HepG2 (cell line): ENCODE results near the gene RELL1. TPM values are rescaled to one million over a fixed set of nuclear protein-coding genes. Genes with fewer than 3 reads are reported as not detected.

Experiments
- FOXJ3 ChIP-seq: sonication (generic); formaldehyde crosslinking; IDR thresholded peaks from 2 replicates; pipeline ENCODE4 v1.4.0; 2020; ENCODE audit warnings: missing genetic modification reagents, mild to moderate bottlenecking, borderline replicate concordance
- GTF2F1 ChIP-seq: fragments of 150-350 bp; IDR thresholded peaks from 2 replicates; pipeline ENCODE4 v1.6.1; 2014; ENCODE audit warnings: low read length
- JARID2 ChIP-seq: sonication (generic); formaldehyde crosslinking; IDR thresholded peaks from 2 replicates; pipeline ENCODE4 v1.8.1; 2023; ENCODE audit warnings: missing genetic modification reagents, inconsistent platforms; ENCODE audit not compliant: insufficient replicate concordance
- KAT8 ChIP-seq: IDR thresholded peaks from 2 replicates; pipeline ENCODE4 v1.6.1; 2016; ENCODE audit warnings: missing genetic modification reagents, missing compliant biosample characterization
- KMT2A ChIP-seq: sonication (generic); formaldehyde crosslinking; IDR thresholded peaks from 2 replicates; pipeline ENCODE4 v1.4.0; 2020; ENCODE audit warnings: missing genetic modification reagents
- SOX13 ChIP-seq, 3 experiments: fragments of 450-650 bp in 1 of 3; sonication (generic) in 1 of 3; formaldehyde crosslinking in 1 of 3; IDR thresholded peaks in 2 of 3; conservative IDR thresholded peaks in 1 of 3; 2 replicates each; pipeline versions ENCODE4 v1.5.0 to v1.6.1; 2016 to 2020; ENCODE audit warnings: antibody characterized with exemption in 1 of 3, mild to moderate bottlenecking in 1 of 3, missing compliant biosample characterization in 1 of 3, missing genetic modification reagents in 1 of 3, moderate library complexity in 1 of 3
- SP140L ChIP-seq: sonication (generic); formaldehyde crosslinking; IDR thresholded peaks from 2 replicates; pipeline ENCODE4 v1.4.0; 2020; ENCODE audit warnings: missing genetic modification reagents, borderline replicate concordance
- SPEN ChIP-seq: sonication (generic); formaldehyde crosslinking; IDR thresholded peaks from 2 replicates; pipeline ENCODE4 v1.5.1; 2020; ENCODE audit warnings: low read depth, mild to moderate bottlenecking, missing genetic modification reagents
- SRSF1 ChIP-seq: fragments of 200-400 bp; formaldehyde crosslinking; optimal IDR thresholded peaks from 2 replicates; pipeline ENCODE3; 2017; ENCODE audit warnings: mild to moderate bottlenecking, low read depth, low read length, moderate library complexity
- TOE1 ChIP-seq: sonication (generic); formaldehyde crosslinking; IDR thresholded peaks from 2 replicates; pipeline ENCODE4 v1.4.0; 2020; ENCODE audit warnings: mild to moderate bottlenecking, missing genetic modification reagents
- ZBTB21 ChIP-seq: sonication (generic); formaldehyde crosslinking; IDR thresholded peaks from 2 replicates; pipeline ENCODE4 v1.4.0; 2020; ENCODE audit warnings: missing genetic modification reagents
- ZNF138 ChIP-seq: sonication (generic); formaldehyde crosslinking; IDR thresholded peaks from 2 replicates; pipeline ENCODE4 v1.5.0; 2020; ENCODE audit warnings: mild to moderate bottlenecking, low read depth, missing genetic modification reagents
- ZNF251 ChIP-seq: sonication (generic); formaldehyde crosslinking; IDR thresholded peaks from 2 replicates; pipeline ENCODE4 v1.9.0; 2021; ENCODE audit warnings: mild to moderate bottlenecking, missing genetic modification reagents
- ZNF264 ChIP-seq: sonication (generic); formaldehyde crosslinking; IDR thresholded peaks from 2 replicates; pipeline ENCODE4 v1.4.0; 2020; ENCODE audit warnings: missing genetic modification reagents
- ZNF335 ChIP-seq: sonication (generic); formaldehyde crosslinking; IDR thresholded peaks from 2 replicates; pipeline ENCODE4 v1.4.0; 2020; ENCODE audit warnings: missing genetic modification reagents
- ZNF350 ChIP-seq: sonication (generic); formaldehyde crosslinking; IDR thresholded peaks from 2 replicates; pipeline ENCODE4 v1.4.0; 2020; ENCODE audit warnings: mild to moderate bottlenecking, low read depth, missing genetic modification reagents, borderline replicate concordance
- ZNF362 ChIP-seq: sonication (generic); formaldehyde crosslinking; IDR thresholded peaks from 2 replicates; pipeline ENCODE4 v1.4.0; 2020; ENCODE audit warnings: missing genetic modification reagents, mild to moderate bottlenecking, borderline replicate concordance
- ZNF543 ChIP-seq: sonication (generic); formaldehyde crosslinking; IDR thresholded peaks from 2 replicates; pipeline ENCODE4 v1.4.0; 2020; ENCODE audit warnings: mild to moderate bottlenecking, missing genetic modification reagents
- ZNF552 ChIP-seq: sonication (generic); formaldehyde crosslinking; IDR thresholded peaks from 2 replicates; pipeline ENCODE4 v1.9.0; 2022; ENCODE audit warnings: missing genetic modification reagents, mild to moderate bottlenecking, borderline replicate concordance
- ZNF563 ChIP-seq: sonication (generic); formaldehyde crosslinking; IDR thresholded peaks from 2 replicates; pipeline ENCODE4 v1.8.0; 2022; ENCODE audit warnings: mild to moderate bottlenecking, moderate library complexity, missing genetic modification reagents
- ZNF607 ChIP-seq: sonication (generic); formaldehyde crosslinking; IDR thresholded peaks from 2 replicates; pipeline ENCODE4 v1.5.1; 2020; ENCODE audit warnings: missing genetic modification reagents, mild to moderate bottlenecking, borderline replicate concordance
- ZNF768 ChIP-seq: sonication (generic); formaldehyde crosslinking; IDR thresholded peaks from 2 replicates; pipeline ENCODE4 v1.4.0; 2020; ENCODE audit warnings: missing genetic modification reagents
- ZNF773 ChIP-seq: sonication (generic); formaldehyde crosslinking; IDR thresholded peaks from 2 replicates; pipeline ENCODE4 v1.4.0; 2020; ENCODE audit warnings: missing genetic modification reagents, borderline replicate concordance
- ZNF891 ChIP-seq: sonication (generic); formaldehyde crosslinking; IDR thresholded peaks from 2 replicates; pipeline ENCODE4 v1.5.0; 2020; ENCODE audit warnings: mild to moderate bottlenecking, missing genetic modification reagents
- polyA plus RNA-seq, 8 experiments: library from polyadenylated mRNA; depleted of rRNA in 3 of 8; stranded (reverse) in 7 of 8; unstranded in 1 of 8; fragments of >200 nt; fragmentation: Illumina TruSeq in 4 of 8; extraction: Trizol in 4 of 8; gene quantifications; 2 replicates each; pipeline versions ENCODE4 v1.2.1 to v1.2.3, GENCODE V29; 2011 to 2016; ENCODE audit warnings: low read depth in 4 of 8, missing spikeins in 1 of 8, mixed read lengths in 1 of 8; ENCODE audit not compliant: insufficient read depth in 1 of 8
- total RNA-seq, 5 experiments: library from RNA; depleted of rRNA; stranded (reverse); fragments of >200 nt; fragmentation: Illumina TruSeq; extraction: Trizol; gene quantifications; 2 replicates each; pipeline ENCODE4 v1.2.3, GENCODE V29; 2016; ENCODE audit warnings: low read depth in 1 of 5
- TF ChIP-seq, protein P1 (sequence below), 2 experiments: sonication (generic) in 1 of 2; formaldehyde crosslinking in 1 of 2; IDR thresholded peaks; 2 replicates each; pipeline versions ENCODE4 v1.5.1 to v1.6.1; 2011 to 2020; ENCODE audit warnings: borderline replicate concordance in 1 of 2, low read depth in 1 of 2, low read length in 1 of 2, mild to moderate bottlenecking in 1 of 2, missing genetic modification reagents in 1 of 2, moderate library complexity in 1 of 2
- TF ChIP-seq, protein P2 (sequence below): sonication (generic); formaldehyde crosslinking; IDR thresholded peaks from 2 replicates; pipeline ENCODE4 v1.5.1; 2020; ENCODE audit warnings: mild to moderate bottlenecking, missing genetic modification reagents, moderate library complexity

Gene RELL1
- total and polyA plus RNA-seq, 2 of the 13 experiments (the other 11 are each of a cell fraction or from before 2014, with no cell fraction given) = 8.4 to 58.4 TPM

DNA sequence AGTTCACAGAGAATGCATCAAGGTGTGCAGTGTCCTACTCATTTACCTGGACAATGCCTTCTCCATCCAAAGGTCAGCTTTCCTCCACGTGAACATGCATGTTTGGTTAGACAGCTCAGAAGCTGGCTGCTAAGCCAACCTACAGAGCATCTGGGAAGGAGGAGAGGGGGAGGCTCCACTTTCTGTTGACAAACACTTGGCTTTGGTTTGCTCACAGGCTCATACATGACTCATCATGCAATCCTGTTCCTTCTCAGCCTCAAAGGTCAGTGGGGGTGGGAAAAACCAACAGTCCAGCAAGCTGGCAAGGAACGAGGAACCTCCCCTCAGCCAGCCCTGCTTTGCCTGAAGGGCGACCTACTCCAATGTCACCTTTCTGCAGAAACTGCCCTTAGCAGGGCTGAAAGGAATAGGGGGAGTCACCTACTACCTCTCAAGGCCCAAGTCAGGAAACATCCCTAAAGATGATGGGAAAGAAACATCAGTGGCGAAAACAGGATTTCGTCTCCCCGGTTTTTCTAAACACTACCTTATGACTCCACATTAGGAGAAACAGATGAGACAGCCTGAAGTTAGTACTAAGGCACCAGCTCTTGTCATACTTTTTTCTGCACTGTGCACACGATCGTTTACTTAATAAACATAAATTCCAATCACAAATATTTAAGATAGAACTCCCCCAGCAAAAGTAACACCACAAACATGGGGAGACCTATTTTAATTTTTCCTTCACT is 37.9 kb downstream of the RELL1 start (continued):
- no peak for TF ChIP-seq SP140L (CRISPR knock-in tag)
- TF ChIP-seq ZNF891 (CRISPR knock-in tag) = no peak
- TF ChIP-seq ZNF251 = no peak
- TF ChIP-seq FOXJ3 = no peak
- TF ChIP-seq, protein P1, sequence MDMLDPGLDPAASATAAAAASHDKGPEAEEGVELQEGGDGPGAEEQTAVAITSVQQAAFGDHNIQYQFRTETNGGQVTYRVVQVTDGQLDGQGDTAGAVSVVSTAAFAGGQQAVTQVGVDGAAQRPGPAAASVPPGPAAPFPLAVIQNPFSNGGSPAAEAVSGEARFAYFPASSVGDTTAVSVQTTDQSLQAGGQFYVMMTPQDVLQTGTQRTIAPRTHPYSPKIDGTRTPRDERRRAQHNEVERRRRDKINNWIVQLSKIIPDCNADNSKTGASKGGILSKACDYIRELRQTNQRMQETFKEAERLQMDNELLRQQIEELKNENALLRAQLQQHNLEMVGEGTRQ (IDR thresholded peaks at IDR 0.05; ENCODE audit: low read depth, low read length) = no peak
- TF ChIP-seq, protein P1 (CRISPR knock-in tag; IDR thresholded peaks at IDR 0.05; ENCODE audit: borderline replicate concordance) = no peak
- TF ChIP-seq KAT8 (CRISPR knock-in tag) = peak; percentile 70; the same call in 1 of the 2 replicates
- no peak for TF ChIP-seq ZNF768 (CRISPR knock-in tag)
- no peak for TF ChIP-seq ZNF335 (CRISPR knock-in tag)
- TF ChIP-seq ZNF362 (CRISPR knock-in tag) = no peak
- peak; percentile 69; the same call in 1 of the 2 replicates for TF ChIP-seq ZNF350 (CRISPR knock-in tag)
- TF ChIP-seq TOE1 = no peak
- TF ChIP-seq ZNF138 (CRISPR knock-in tag) = no peak
- TF ChIP-seq ZNF543 (CRISPR knock-in tag) = no peak; the same call in 1 of the 2 replicates
- no peak for TF ChIP-seq ZNF563
- TF ChIP-seq, protein P2, sequence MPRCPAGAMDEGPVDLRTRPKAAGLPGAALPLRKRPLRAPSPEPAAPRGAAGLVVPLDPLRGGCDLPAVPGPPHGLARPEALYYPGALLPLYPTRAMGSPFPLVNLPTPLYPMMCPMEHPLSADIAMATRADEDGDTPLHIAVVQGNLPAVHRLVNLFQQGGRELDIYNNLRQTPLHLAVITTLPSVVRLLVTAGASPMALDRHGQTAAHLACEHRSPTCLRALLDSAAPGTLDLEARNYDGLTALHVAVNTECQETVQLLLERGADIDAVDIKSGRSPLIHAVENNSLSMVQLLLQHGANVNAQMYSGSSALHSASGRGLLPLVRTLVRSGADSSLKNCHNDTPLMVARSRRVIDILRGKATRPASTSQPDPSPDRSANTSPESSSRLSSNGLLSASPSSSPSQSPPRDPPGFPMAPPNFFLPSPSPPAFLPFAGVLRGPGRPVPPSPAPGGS (CRISPR knock-in tag) = no peak
- no peak for TF ChIP-seq ZNF607 (CRISPR knock-in tag)
- TF ChIP-seq KMT2A (CRISPR knock-in tag) = no peak
- no peak for TF ChIP-seq ZNF264
- no peak for TF ChIP-seq JARID2 (CRISPR knock-in tag)
- no peak for TF ChIP-seq GTF2F1
- 0 out of 2 replicates have a peak, but pooled peaks have one; percentile 41 for TF ChIP-seq SOX13 (IDR thresholded peaks at IDR 0.05)
- TF ChIP-seq SOX13 (CRISPR knock-in tag; conservative IDR thresholded peaks at IDR 0.05 in 1 of 2, IDR thresholded peaks at IDR 0.05 in 1 of 2) = peak in 1 of 2 experiments; percentile 90; a peak in 2 of 4 replicates
- TF ChIP-seq ZNF773 (CRISPR knock-in tag) = no peak
- TF ChIP-seq SPEN (CRISPR knock-in tag) = peak; percentile 47; the same call in 1 of the 2 replicates
- TF ChIP-seq SRSF1 = no peak
- no peak for TF ChIP-seq ZNF552 (CRISPR knock-in tag)
- no peak for TF ChIP-seq ZBTB21 (CRISPR knock-in tag)
